Heart left ventricle (tissue), 16 donors: ENCODE data around the gene ANXA4. TPM values are rescaled to one million over a fixed set of nuclear protein-coding genes. Genes with fewer than 3 reads are reported as not detected.

Experiments used
- ATAC-seq, 4 donors: fragments of 200-7000 bp; cut with Tn5 transposase; one replicate each; pipeline ENCODE4 v1.9.1; 2020 to 2022; ENCODE audit warnings: moderate library complexity in 4 of 4, mild to moderate bottlenecking in 3 of 4, moderate number of reproducible peaks in 1 of 4
- DNase-seq, 5 donors: peaks; one replicate each; pipeline ENCODE4 v3.0.0-alpha.2; 2020
- H3K27ac ChIP-seq, 12 donors: fragments of 200-600 bp; sonication (generic) in 4 of 12; one replicate each; pipeline versions ENCODE4 v1.5.0 to v1.8.0; 2016 to 2022; ENCODE audit warnings: mild to moderate bottlenecking in 2 of 12
- H3K27me3 ChIP-seq, 9 donors: fragments of 200-600 bp; sonication (generic) in 2 of 9; one replicate each; pipeline versions ENCODE4 v1.5.1 to v1.8.0; 2016 to 2022; ENCODE audit warnings: mild to moderate bottlenecking in 3 of 9
- H3K36me3 ChIP-seq, 9 donors: fragments of 200-600 bp; sonication (generic) in 2 of 9; one replicate each; pipeline versions ENCODE4 v1.5.0 to v1.8.0; 2018 to 2022; ENCODE audit warnings: mild to moderate bottlenecking in 2 of 9
- H3K4me1 ChIP-seq, 12 donors: fragments of 200-600 bp; sonication (generic) in 4 of 12; one replicate each; pipeline versions ENCODE4 v1.5.0 to v1.8.0; 2016 to 2022; ENCODE audit warnings: mild to moderate bottlenecking in 3 of 12
- H3K4me3 ChIP-seq, 12 donors: fragments of 200-600 bp; sonication (generic) in 4 of 12; one replicate each; pipeline versions ENCODE4 v1.5.0 to v1.8.0; 2017 to 2022; ENCODE audit warnings: mild to moderate bottlenecking in 9 of 12, moderate library complexity in 4 of 12
- H3K9me3 ChIP-seq, 12 donors: fragments of 200-600 bp; sonication (generic) in 4 of 12; one replicate each; pipeline versions ENCODE4 v1.5.0 to v1.8.0; 2016 to 2022; ENCODE audit warnings: mild to moderate bottlenecking in 1 of 12
- CTCF ChIP-seq, 12 donors: fragments of 200-600 bp; sonication (generic) in 4 of 12; IDR thresholded peaks; one replicate each; pipeline versions ENCODE4 v1.5.0 to v1.8.0; 2018 to 2022; ENCODE audit warnings: antibody characterized with exemption in 12 of 12, mild to moderate bottlenecking in 5 of 12
- POLR2A ChIP-seq, 2 donors: fragments of 450-650 bp; IDR thresholded peaks; one replicate each; pipeline ENCODE4 v1.6.1; 2017; ENCODE audit warnings: antibody characterized with exemption in 2 of 2, mild to moderate bottlenecking in 2 of 2, moderate library complexity in 2 of 2
- WGBS, 4 donors: extraction: QIAGEN DNeasy Blood & Tissue Kit in 2 of 4; methylation state at CpG; one replicate each; pipeline versions ENCODE4 v1.1.5 to v1.1.7; 2013 to 2018; 5-methylcytosine and 5-hydroxymethylcytosine counted together
- intact Hi-C, 10 donors: fragments of 100-400 bp; cut with DNase I; formaldehyde crosslinking; loops; one replicate each; pipeline versions ENCODE4 v1.11.1 to v1.14.2; 2022
- polyA plus RNA-seq, 2 donors: library from polyadenylated mRNA; stranded (reverse); fragments of 200-250 nt; gene quantifications; one replicate each; pipeline ENCODE4 v1.2.3, GENCODE V29; 2013
- total RNA-seq, 9 donors: library from RNA; depleted of rRNA in 2 of 9; stranded (reverse); fragments of >200 nt in 2 of 9; fragmentation: NEBNext Ultra II Directional in 3 of 9; extraction: Animal tissue kit (Norgen Biotek cat#: 25700) in 3 of 9; gene quantifications; one replicate each; pipeline versions ENCODE4 v1.1.0 to v1.2.4, GENCODE V29; 2016 to 2023
- donor health status: ischemic (EF 13 %, LVEDD 7.1; RV severe dilation, severe dysfunction).
- donor health status: healthy with polysubstance abuse.
- donor health status: DM: no; HTN: yes; CAD: no.
- donor health status: DM: no; HTN: no; CAD: no.
- donor health status: ischemic (EF 25% LVEDD 6.9; RV normal size, moderate dysfunction).
- donor health status: ischemic (EF 25% LVEDD 5.7; RV mildly dilated, moderate dysfunction).
- donor health status: healthy.
- donor health status: DM: yes; HTN: yes; CAD: no.
- donor health status: ischemic (EF 35%, LVEDD 5.7; RV mildly dilated, moderate dysfunction).
- donor health status: nonischemic (EF 11% LVEDD 7.7; RV severe dilation, severe dysfunction).
- donor health status: DM: yes; HTN: yes; CAD: no.
- donor health status: PGD.
- donor health status: ischemic (EF 29% LVEDD 5.4; RV normal size, mild dysfunction).
- donor health status: nonischemic (EF 23%, LVEDD 6.1; RV moderate dilation, normal function).

Gene ANXA4
- total and polyA plus RNA-seq, 11 donors: 7.3 to 73.5 (median 18.8) TPM

- WGBS, 4 donors: 79 to 84% (median 84%) methylated on average over 2 of the region's 2 CpGs
- ATAC-seq (no peak), DNase-seq (no peak)
- no peaks in the 10 kb centered on the region for H3K9me3 ChIP-seq
- peaks cover 0 to 26% (median 12%) of the 10 kb centered on the region in 9 donors for H3K36me3 ChIP-seq
- H3K4me1 ChIP-seq: peaks cover 0 to 28% (median 13%) of the 10 kb centered on the region in 12 donors
- H3K4me3 ChIP-seq: no peak overlapping the region
- H3K27ac ChIP-seq: no peak overlapping the region
- intact Hi-C loops: loop anchor here in 1 of 10 donors (10.0 kb wide), 1 partner anchor 271 kb away; no protein-coding TSS in a partner anchor
- TF ChIP-seq CTCF (IDR thresholded peaks at IDR 0.05): no peak
- H3K27me3 ChIP-seq: no peaks in the 10 kb centered on the region
Observed at GRCh38 chr2:69835666-69836065, 93.7 kb downstream of the ANXA4 start.

GRCh38 chr2:69836316-69836715 lies 94.4 kb downstream of the ANXA4 start:
- peaks cover 0 to 33% (median 19%) of the 10 kb centered on the region in 9 donors for H3K36me3 ChIP-seq
- peaks cover 0 to 21% (median 6%) of the 10 kb centered on the region in 12 donors for H3K4me1 ChIP-seq
- intact Hi-C loops: loop anchor here in 1 of 10 donors (10.0 kb wide), 1 partner anchor 272 kb away; no protein-coding TSS in a partner anchor
- H3K27ac ChIP-seq: no peak overlapping the region
- no peaks in the 10 kb centered on the region for H3K27me3 ChIP-seq
- TF ChIP-seq POLR2A (IDR thresholded peaks at IDR 0.05) (no peak), CTCF (IDR thresholded peaks at IDR 0.05) (no peak)
- DNase-seq: no peak
- H3K4me3 ChIP-seq: no peak overlapping the region
- no peaks in the 10 kb centered on the region for H3K9me3 ChIP-seq
- ATAC-seq: no peak
- WGBS, 4 donors: 48 to 57% (median 54%) methylated on average over 5 of the region's 5 CpGs

GRCh38 chr2:69837533-69837932 lies 95.6 kb downstream of the ANXA4 start:
- no peak for DNase-seq
- WGBS, 4 donors: 94 to 98% (median 96%) methylated on average over 2 of the region's 2 CpGs
- intact Hi-C loops: loop anchor here in 1 of 10 donors (10.0 kb wide), 1 partner anchor 273 kb away; no protein-coding TSS in a partner anchor
- Histone ChIP-seq H3K4me3 (no peak overlapping the region), H3K27me3 (no peaks in the 10 kb centered on the region), H3K9me3 (no peaks in the 10 kb centered on the region), H3K27ac (no peak overlapping the region), H3K36me3 (peaks cover 0 to 41% (median 30%) of the 10 kb centered on the region in 9 donors), H3K4me1 (peaks cover 0 to 10% (median 0%) of the 10 kb centered on the region in 12 donors)
- ATAC-seq: no peak
- TF ChIP-seq CTCF (IDR thresholded peaks at IDR 0.05) (no peak), POLR2A (IDR thresholded peaks at IDR 0.05) (no peak)

- Histone ChIP-seq H3K4me3 (no peak overlapping the region), H3K27me3 (no peaks in the 10 kb centered on the region), H3K36me3 (peaks cover 0 to 91% (median 79%) of the 10 kb centered on the region in 9 donors), H3K4me1 (no peaks in the 10 kb centered on the region), H3K9me3 (no peaks in the 10 kb centered on the region), H3K27ac (no peak overlapping the region)
- intact Hi-C loops: no loop called here
- ATAC-seq (no peak), DNase-seq (no peak)
- TF ChIP-seq CTCF (IDR thresholded peaks at IDR 0.05) (no peak), POLR2A (IDR thresholded peaks at IDR 0.05) (no peak)
Observed at GRCh38 chr2:69843993-69844392, 102.1 kb downstream of the ANXA4 start.
